HG03575 (cell line): ENCODE results near the gene DCLK2.

ENCODE experiments used
- ATAC-seq: cut with Tn5 transposase; IDR thresholded peaks from one replicate; pipeline ENCODE4 v1.9.1; 2021; ENCODE audit not compliant: unreplicated experiment, insufficient number of reproducible peaks, low FRiP score; ENCODE audit errors: extremely low read depth

The DCLK2 gene

DNA sequence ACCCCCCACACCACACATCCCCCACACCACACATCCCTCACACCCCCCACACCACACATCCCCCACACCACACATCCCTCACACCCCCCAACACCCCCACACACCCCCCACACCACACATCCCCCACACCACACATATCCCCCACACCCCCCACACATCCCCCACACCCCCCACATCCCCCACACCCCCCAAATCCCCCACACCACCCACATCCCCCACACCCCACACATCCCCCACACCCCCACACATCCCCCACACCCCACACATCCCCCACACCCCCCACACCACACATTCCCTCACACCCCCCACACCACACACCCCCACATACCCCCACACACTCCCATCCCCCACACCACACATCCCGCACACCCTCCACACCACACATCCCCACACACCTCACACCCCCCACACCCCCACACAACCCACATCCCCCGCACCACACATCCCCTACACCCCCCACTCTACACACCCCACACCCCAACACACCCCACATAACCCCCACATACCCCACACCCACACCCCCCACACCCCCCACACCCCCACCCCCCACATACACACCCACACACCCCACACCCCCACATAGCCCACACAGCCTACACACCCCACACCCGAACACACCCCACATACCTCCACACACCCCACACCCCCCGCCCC, 172.9 kb downstream of the DCLK2 start:
- no peak for ATAC-seq

DNA sequence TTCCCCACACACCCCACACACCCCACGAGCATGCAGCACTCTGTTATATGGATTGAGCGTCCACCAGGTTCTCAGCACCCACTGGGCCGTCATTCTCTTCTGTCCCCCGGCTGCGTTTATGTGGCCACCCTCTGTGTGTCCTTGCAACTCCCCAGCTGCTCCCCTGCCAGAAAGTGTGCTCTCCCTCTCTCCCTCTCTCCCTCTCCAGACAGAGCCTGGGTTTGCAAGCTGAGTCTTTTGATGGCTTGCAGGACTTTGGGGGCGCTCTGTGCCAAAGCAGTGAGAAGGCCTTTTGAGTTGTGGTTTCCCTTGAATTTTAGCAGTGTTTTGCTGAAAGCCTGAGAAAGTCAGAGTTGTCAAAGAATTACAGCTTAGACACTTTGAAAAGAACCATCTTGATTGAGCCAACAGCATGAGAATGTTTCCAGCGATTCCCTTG, 173.5 kb downstream of the DCLK2 start:
- ATAC-seq: no peak

- ATAC-seq: no peak
Measured at GRCh38 chr4:150252306-150252705, 174.1 kb downstream of the DCLK2 start.

DNA sequence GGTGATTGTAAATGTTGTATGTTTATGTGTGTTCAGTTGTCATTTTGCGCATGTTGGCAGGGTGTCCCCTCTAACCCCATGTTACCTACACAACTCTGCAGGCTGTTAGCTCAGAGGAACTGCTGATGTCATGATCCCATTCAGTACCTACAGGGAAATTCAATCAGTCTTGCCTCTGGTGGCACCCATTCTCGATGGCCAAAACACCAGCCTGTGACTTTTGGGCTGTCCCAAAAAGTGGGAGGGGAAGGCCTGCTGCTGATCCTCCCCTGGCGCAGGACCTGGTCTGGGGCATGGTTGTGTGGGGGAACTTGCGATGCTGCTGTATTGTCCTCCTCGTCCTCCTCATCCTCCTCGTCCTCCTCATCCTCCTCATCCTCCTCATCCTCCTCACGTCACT, 174.5 kb downstream of the DCLK2 start:
- ATAC-seq: no peak

DNA sequence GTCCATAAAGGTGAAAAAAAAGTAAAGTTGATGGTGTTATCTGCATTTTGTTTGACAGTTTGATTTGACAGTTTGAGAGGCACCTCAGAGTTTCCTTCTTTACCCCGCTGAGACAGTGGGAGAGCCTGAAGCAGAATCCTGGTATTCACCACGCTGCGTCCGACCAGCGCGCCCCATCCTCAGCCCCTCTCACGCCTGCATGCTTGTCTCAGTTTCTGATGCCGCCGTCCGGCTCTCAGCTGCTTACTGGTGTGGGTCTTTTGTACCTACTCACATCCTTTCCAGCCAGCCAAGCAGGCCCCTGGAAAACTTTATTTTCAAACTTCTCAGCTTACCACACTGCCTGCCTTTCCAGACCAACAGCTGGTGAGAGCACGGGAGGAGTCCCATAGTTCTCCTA, 175.2 kb downstream of the DCLK2 start:
- ATAC-seq: no peak

DNA sequence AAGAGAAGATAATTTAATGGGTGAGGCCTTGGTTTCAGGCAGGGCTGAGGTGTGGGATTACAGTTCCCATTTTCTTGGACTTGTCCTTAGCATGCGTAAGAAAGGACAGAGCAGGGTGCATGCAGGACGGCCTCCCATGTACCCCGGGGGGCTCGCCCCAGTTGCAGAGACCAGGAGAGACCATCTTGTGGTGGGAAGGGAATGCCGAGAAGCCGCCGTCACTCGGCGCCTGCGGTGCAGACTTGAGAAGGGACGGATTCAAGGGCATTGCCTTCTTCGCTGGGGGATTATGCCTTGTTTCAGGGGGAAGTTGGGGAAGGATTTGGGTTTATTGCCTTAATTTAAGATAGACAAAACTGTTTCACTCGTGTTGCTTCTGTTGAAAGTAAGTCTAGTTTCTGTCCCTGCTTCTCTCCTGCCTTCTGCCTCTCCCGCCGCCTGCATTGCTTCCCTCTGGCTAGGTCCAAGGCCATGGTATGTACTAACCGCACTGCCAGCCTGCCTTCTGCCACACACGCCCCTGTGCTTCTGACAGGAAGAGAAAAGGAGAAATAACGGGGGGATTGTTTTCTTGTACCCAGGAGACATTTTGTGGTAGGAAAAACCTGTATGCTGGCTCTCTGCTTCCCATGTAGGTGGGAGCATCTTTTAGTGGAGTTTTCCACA, 175.9 kb downstream of the DCLK2 start:
- no peak for ATAC-seq

DNA sequence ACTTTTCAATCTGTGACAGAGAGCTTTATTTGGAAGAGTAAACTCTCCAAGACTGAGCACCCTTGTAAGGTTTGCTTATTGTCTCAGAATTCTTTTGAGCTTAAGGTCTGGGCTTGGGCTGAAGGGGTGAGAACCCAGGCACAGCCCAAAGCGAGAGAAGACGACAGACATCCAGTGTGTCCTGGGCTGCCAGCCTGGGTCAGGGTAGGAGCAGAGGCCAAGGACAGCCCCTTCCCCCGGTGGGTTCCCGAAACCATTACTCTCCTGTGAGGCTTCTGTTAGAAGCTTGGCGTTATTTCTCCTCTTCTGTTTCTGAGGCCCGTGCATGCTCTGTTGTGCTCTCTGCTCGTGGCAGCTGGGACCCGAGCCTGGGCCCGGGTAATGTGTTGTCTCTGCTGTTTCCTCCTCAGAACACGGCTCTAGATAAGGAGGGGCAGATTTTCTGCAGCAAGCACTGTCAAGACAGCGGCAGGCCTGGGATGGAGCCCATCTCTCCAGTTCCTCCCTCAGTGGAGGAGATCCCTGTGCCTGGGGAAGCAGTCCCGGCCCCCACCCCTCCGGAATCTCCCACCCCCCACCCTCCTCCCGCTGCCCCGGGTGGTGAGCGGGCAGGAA, 177.5 kb downstream of the DCLK2 start:
- no peak for ATAC-seq

DNA sequence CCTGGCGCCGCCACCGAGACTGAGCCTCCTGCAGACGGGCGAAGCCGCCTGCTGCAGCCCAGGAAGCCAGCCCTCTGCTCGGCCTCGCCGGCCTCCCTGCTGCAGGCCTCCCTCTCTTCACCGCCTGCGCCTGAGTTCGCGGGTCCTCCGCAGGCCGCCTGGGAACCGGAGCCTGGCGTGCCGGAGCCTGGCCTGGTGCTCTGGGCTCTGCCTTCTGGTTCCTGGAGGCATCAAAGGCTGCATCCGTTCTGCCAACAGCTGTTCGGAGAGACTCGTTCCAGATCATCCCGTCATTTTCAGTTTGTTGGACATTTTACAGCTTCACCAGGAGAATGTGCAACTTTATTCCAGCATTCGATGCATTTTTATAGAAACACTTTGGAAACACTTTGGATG, 178.0 kb downstream of the DCLK2 start:
- no peak for ATAC-seq

DNA sequence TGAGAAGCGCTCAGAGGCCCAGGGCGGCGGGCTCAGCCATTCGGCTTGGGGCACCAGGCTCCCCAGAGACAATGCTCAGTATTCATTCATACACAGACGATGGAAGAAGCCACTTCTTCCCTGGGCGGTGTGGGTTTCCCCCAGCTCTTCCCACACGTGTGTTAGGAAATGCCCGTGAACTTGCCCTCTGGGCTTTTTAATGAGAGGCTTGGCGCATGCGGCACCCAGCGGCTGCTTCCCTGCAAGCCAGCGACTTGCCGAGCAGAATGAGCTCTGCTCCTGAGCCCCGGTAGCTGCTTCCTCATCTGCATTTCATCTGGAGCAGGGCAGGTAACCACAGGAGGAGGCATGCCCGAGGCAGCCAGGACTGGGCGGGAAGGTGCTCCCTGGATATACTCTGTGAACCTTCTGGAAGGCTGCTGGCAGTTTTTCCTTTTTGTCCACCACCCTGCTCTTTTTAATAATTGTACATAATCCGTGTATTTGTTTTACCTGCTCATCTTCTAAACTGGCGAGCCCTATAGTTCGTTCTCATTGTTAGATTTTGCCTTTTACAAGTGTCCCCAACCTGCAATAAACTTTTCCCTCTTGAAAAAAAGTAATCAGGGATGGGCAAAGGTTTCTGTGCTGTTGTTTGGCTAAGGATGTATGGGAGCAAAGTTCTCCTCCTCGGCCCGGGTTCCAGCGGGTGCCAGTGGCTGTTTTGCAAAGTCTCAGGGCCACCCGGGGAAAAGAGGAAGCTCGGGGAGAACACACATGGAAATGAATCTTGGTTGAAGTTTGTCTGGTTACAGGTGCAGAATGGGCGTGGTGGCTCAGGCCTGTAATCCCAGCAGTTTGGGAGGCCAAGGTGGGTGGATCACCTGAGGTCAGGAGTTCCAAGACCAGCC, 178.8 kb downstream of the DCLK2 start:
- no peak for ATAC-seq

- ATAC-seq: no peak
Measured at GRCh38 chr4:150258569-150258968, 180.3 kb downstream of the DCLK2 start.

GRCh38 chr4:150259861-150260567, 181.8 kb downstream of the DCLK2 start:
- no peak for ATAC-seq

- no peak for ATAC-seq
Measured at GRCh38 chr4:150261571-150261970, 183.3 kb downstream of the DCLK2 start.

GRCh38 chr4:150262611-150263010, 184.4 kb downstream of the DCLK2 start:
- ATAC-seq: no peak

GRCh38 chr4:150264595-150265161, 186.4 kb downstream of the DCLK2 start:
- no peak for ATAC-seq

DNA sequence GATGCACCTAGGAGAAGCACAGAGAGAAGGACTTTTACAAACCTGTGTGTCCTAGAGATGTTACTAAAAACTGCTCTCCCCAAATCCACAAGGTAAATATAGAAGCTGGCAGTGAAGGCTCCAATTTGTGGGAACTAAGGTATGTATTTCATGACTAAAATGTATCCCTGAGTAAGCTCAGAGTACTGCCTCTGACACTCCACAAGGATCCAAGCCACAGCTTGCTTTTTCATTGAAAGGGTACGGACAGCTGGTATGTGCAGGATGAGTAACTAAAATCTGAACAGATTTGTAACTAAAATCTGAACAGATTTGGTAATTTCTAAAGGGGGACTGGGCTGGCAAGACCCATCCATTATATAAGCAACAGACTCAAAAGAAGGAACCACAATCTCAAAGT, 187.6 kb downstream of the DCLK2 start:
- ATAC-seq: no peak

GRCh38 chr4:150268444-150268843, 190.2 kb downstream of the DCLK2 start:
- no peak for ATAC-seq

- no peak for ATAC-seq
Measured at GRCh38 chr4:150278206-150278605, 200.0 kb downstream of the DCLK2 start.

DNA sequence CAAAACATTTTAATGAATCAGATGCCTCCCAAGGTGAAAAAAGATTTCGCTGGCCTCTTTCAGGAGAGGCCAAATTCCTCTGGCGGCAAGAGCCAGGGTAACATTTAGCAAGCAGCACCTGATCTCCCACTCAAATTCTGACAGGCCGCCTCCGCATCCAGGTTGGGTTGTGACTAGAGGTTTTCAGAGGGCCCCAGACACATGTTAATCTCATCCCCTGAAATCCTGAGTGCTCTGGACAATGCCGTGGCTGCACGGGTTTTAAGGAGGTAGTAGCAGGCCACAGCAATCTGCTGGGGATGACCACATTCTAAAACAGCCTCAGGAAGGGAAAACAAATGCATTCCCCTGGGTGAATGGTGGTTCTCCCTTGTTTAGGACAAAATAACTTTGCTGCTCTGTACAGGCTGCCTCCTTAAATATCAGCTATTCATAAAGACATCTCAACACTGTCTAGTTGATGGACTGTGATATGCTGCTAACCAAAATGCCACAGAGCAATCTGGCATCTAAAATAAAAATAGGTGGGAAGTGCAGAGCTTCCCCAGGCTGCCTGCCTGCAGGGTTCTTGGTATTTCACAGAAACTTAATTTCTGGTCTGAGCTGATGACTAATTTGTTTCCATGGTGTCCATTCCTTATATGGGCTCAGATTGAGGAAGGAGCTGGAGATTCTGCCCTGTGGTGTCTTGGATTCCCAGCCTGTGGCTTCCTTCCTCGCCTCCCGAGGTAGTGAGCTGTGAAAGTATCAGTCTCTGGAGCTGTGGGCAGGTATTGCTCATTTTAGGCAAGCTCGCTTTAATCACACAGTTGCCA, 202.0 kb downstream of the DCLK2 start:
- no peak for ATAC-seq
